Prostate gland (tissue), 2 donors: Measurements from ENCODE around the gene ALDH8A1. TPM values are rescaled to one million over a fixed set of nuclear protein-coding genes. Genes with fewer than 3 reads are reported as not detected.

Experiments used
- DNase-seq: peaks from one replicate; pipeline ENCODE4 v3.0.0-alpha.2; 2019; ENCODE audit warnings: low spot score
- H3K27ac ChIP-seq, 2 donors: fragments of 200-600 bp; sonication (generic); 2 replicates each; pipeline ENCODE4 v1.5.1; 2017 to 2019
- H3K27me3 ChIP-seq: fragments of 200-600 bp; sonication (generic); replicated peaks from 2 replicates; pipeline ENCODE4 v1.5.1; 2019; ENCODE audit not compliant: insufficient read depth
- H3K36me3 ChIP-seq, 2 donors: fragments of 200-600 bp; sonication (generic); 1 replicate in 1 of 2; 2 replicates in 1 of 2; pipeline versions ENCODE4 v1.5.1 to v1.8.1; 2017 to 2019
- H3K4me1 ChIP-seq: fragments of 200-600 bp; sonication (generic); replicated peaks from 2 replicates; pipeline ENCODE4 v1.5.1; 2019
- H3K4me3 ChIP-seq, 2 donors: fragments of 200-600 bp; sonication (generic); 2 replicates each; pipeline ENCODE4 v1.5.1; 2017 to 2019
- H3K9me3 ChIP-seq: fragments of 200-600 bp; sonication (generic); 2 replicates; pipeline ENCODE4 v1.5.1; 2017
- POLR2A ChIP-seq: fragments of 450-650 bp; IDR thresholded peaks from one replicate; pipeline ENCODE4 v1.6.1; 2016; ENCODE audit warnings: antibody characterized with exemption, mild to moderate bottlenecking
- POLR2AphosphoS5 ChIP-seq: sonication (generic); formaldehyde crosslinking; IDR thresholded peaks from one replicate; pipeline ENCODE4 v1.6.1; 2017; ENCODE audit warnings: antibody characterized with exemption
- WGBS: methylation state at CpG from one replicate; pipeline ENCODE4 v1.1.5; 2018; 5-methylcytosine and 5-hydroxymethylcytosine counted together
- intact Hi-C: fragments of 100-400 bp; cut with DNase I; formaldehyde crosslinking; loops from one replicate; pipeline ENCODE4 v1.14.2; 2022
- total RNA-seq, 2 donors: library from RNA; depleted of rRNA; stranded (reverse); fragments of >200 nt; gene quantifications; one replicate each; pipeline ENCODE4 v1.1.0, GENCODE V29; 2016
- TF ChIP-seq, protein P1 (sequence below), 4 experiments: fragments of 200-600 bp in 2 of 4; fragments of 450-650 bp in 2 of 4; sonication (generic) in 2 of 4; IDR thresholded peaks; 1 replicate in 3 of 4; 2 replicates in 1 of 4; pipeline ENCODE4 v1.5.1; 2016 to 2019; ENCODE audit warnings: antibody characterized with exemption in 4 of 4, mild to moderate bottlenecking in 2 of 4, moderate library complexity in 2 of 4

Gene ALDH8A1
- total RNA-seq, 2 donors from 2014 or later, result 7.6 TPM; not detected in 1

DNA sequence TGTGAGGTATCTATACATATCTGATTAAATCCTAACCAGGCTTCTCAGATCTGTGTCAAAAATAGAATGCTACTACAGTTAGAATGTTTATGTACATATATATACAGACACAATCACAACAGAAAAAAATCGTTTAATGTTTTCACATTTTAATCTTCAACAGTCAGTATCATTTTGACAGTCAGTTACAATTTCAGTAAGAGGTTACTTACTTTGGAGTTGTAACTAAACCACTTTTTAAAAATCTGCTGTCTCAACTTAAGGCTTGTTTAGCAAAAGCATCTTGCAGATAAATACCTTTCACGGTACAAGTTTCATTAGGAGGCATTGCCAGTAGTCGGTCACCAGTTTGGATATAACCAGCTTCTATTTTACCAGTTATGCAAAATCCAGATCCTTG is 32.3 kb upstream of the ALDH8A1 start:
- Histone ChIP-seq H3K4me1 (no peaks in the 10 kb centered on the region), H3K36me3 (peaks cover 0 to 4% of the 10 kb centered on the region in 2 donors), H3K27ac (no peak overlapping the region), H3K9me3 (no peaks in the 10 kb centered on the region), H3K27me3 (no peaks in the 10 kb centered on the region), H3K4me3 (no peak overlapping the region)
- intact Hi-C loops, result no loop called here
- TF ChIP-seq, protein P1, sequence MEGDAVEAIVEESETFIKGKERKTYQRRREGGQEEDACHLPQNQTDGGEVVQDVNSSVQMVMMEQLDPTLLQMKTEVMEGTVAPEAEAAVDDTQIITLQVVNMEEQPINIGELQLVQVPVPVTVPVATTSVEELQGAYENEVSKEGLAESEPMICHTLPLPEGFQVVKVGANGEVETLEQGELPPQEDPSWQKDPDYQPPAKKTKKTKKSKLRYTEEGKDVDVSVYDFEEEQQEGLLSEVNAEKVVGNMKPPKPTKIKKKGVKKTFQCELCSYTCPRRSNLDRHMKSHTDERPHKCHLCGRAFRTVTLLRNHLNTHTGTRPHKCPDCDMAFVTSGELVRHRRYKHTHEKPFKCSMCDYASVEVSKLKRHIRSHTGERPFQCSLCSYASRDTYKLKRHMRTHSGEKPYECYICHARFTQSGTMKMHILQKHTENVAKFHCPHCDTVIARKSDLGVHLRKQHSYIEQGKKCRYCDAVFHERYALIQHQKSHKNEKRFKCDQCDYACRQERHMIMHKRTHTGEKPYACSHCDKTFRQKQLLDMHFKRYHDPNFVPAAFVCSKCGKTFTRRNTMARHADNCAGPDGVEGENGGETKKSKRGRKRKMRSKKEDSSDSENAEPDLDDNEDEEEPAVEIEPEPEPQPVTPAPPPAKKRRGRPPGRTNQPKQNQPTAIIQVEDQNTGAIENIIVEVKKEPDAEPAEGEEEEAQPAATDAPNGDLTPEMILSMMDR (IDR thresholded peaks at IDR 0.05), result no peak
- TF ChIP-seq POLR2A, result no peak
- TF ChIP-seq POLR2AphosphoS5, result no peak
- no peak for DNase-seq
- 94% methylated on average over 3 of the region's 3 CpGs for WGBS

DNA sequence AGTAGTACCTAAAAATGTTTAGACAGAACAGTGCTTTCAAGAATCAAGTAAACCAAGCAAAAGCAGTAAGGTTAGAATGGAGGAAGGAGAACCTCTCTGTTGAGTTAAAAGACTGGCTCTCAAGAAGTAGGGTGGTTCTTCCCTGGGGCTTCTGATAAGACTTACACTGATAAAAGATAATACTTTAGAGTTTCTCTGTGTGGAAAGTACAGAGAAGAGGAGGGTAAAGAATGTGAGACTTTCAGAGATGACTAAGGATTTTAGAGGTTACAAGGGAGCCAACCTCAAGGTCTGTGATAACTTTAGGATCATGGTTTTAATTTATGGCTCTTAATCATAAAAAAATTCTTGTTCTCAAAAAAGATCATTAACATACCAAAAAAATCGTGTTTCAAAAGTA is 30.9 kb upstream of the ALDH8A1 start:
- 69% methylated on average over 1 of the region's 1 CpG for WGBS
- peaks cover 0 to 4% of the 10 kb centered on the region in 2 donors for H3K36me3 ChIP-seq

DNA sequence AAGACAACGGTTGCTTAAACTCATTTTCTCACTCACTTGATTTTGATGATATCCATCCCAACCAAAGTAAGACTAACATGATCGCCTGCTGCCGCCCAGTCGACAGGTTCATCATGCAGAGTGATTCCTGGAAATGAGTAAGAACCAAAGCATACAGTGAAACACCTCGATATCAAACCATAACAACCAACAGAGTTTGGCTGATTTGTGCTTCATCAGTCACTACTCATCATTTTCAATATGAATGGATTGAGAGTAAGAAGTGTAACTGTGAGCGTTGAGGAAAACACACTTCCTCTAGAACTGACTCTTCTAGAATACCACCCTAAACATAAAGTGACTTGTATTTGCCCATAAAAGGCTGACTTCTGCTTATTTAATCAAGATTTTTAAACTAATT is 29.2 kb upstream of the ALDH8A1 start:
- WGBS, result 93% methylated on average over 6 of the region's 6 CpGs
- Histone ChIP-seq H3K4me3 (no peak overlapping the region), H3K9me3 (no peaks in the 10 kb centered on the region), H3K27me3 (no peaks in the 10 kb centered on the region), H3K4me1 (no peaks in the 10 kb centered on the region), H3K27ac (no peak overlapping the region), H3K36me3 (peaks cover 0 to 4% of the 10 kb centered on the region in 2 donors)
- TF ChIP-seq POLR2AphosphoS5, result no peak
- TF ChIP-seq, protein P1 (IDR thresholded peaks at IDR 0.05), result no peak
- no peak for TF ChIP-seq POLR2A
- intact Hi-C loops, result no loop called here
- DNase-seq, result no peak

More for the DNA sequence above, 30.9 kb upstream of the ALDH8A1 start:
- H3K4me1 ChIP-seq, result no peaks in the 10 kb centered on the region
- DNase-seq, result no peak
- intact Hi-C loops, result no loop called here
- no peaks in the 10 kb centered on the region for H3K9me3 ChIP-seq
- no peak overlapping the region for H3K27ac ChIP-seq
- TF ChIP-seq POLR2AphosphoS5 (no peak), POLR2A (no peak)
- TF ChIP-seq, protein P1 (IDR thresholded peaks at IDR 0.05), result no peak
- no peak overlapping the region for H3K4me3 ChIP-seq
- H3K27me3 ChIP-seq, result no peaks in the 10 kb centered on the region

DNA sequence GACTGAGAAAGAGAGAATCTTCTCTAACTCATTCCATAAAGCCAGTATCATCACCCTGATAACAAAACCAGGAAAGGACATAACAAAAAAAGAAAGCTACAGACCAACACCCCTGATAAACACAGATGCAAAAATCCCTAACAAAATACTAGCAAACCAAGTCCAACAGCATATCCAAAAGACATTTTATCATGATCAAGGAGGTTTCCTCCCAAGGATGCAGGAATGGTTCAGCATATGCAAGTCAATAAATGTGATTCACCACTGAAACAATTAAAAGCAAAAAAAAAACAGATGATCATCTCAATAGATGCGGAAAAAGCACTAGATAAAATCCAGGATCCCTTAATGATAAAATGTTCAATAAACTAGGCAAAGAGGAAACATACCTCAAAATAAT is 24.5 kb upstream of the ALDH8A1 start:
- intact Hi-C loops, result no loop called here
- Histone ChIP-seq H3K4me1 (no peaks in the 10 kb centered on the region), H3K27me3 (no peaks in the 10 kb centered on the region), H3K9me3 (no peaks in the 10 kb centered on the region), H3K27ac (no peak overlapping the region), H3K4me3 (no peak overlapping the region), H3K36me3 (peaks cover 0 to 3% of the 10 kb centered on the region in 2 donors)
- TF ChIP-seq, protein P1 (IDR thresholded peaks at IDR 0.05), result no peak
- no peak for TF ChIP-seq POLR2AphosphoS5
- no peak for TF ChIP-seq POLR2A
- no peak for DNase-seq
- 97% methylated on average over 1 of the region's 1 CpG for WGBS

DNA sequence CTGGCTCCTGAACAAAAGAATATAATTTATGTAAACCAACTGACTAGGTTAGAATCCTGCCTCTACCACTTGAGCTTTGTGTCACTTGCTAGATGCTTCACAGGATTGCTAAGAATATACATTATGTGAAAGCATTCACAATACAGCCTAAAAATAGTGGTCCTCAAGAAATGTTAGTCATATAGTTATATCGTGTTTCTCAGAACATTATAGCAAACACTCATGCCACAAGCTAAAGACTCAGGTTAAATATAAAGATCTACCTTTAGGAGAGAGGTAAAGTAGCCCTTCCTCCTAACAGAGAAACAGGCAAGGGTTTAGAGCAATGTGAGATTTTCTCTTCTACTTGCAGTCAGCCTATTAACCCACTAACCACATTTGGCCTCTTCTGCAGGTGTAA is 17.8 kb upstream of the ALDH8A1 start:
- H3K27ac ChIP-seq, result no peak overlapping the region
- intact Hi-C loops, result no loop called here
- no peak overlapping the region for H3K4me3 ChIP-seq
- H3K27me3 ChIP-seq, result no peaks in the 10 kb centered on the region
- H3K36me3 ChIP-seq, result no peaks in the 10 kb centered on the region
- no peaks in the 10 kb centered on the region for H3K9me3 ChIP-seq
- no peaks in the 10 kb centered on the region for H3K4me1 ChIP-seq
- TF ChIP-seq POLR2A (no peak), POLR2AphosphoS5 (no peak)
- TF ChIP-seq, protein P1 (IDR thresholded peaks at IDR 0.05), result no peak
- 90% methylated on average over 1 of the region's 1 CpG for WGBS
- DNase-seq, result no peak
